CD4-positive, alpha-beta T cell (primary cell): ENCODE data around the gene PAN2. TPM values are rescaled to one million over a fixed set of nuclear protein-coding genes. Genes with fewer than 3 reads are reported as not detected.

Experiments
- ATAC-seq: fragments of 200-7000 bp; cut with Tn5 transposase; one replicate; pipeline ENCODE4 v1.10.0; 2022; ENCODE audit warnings: mild to moderate bottlenecking; ENCODE audit not compliant: poor library complexity
- CTCF ChIA-PET: fragments of 350-600 bp; sonication (Branson Sonifier 250); formaldehyde crosslinking; loops from one replicate; lab custom pipeline; 2021; ENCODE audit warnings: antibody characterized with exemption, inconsistent platforms; lab: Charles Lee
- POLR2A ChIA-PET: fragments of 350-600 bp; sonication (Branson Sonifier 250); formaldehyde crosslinking; loops from one replicate; lab custom pipeline; 2021; ENCODE audit warnings: antibody characterized with exemption, inconsistent platforms; lab: Charles Lee
- DNase-seq, 14 experiments: peaks; one replicate each; pipeline ENCODE4 v3.0.0-alpha.2; 2013 to 2020; ENCODE audit warnings: mixed read lengths in 2 of 14
- H3K27ac ChIP-seq, 2 donors: one replicate each; pipeline versions ENCODE4 v1.5.1 to v1.7.0; 2013; ENCODE audit warnings: low read length in 2 of 2, low read depth in 1 of 2, mild to moderate bottlenecking in 1 of 2
- H3K27me3 ChIP-seq, 2 experiments: 1 replicate in 1 of 2; 2 replicates in 1 of 2; pipeline versions ENCODE4 v1.6.1 to v1.7.0; 2013; ENCODE audit warnings: low read length in 2 of 2, control low read depth in 1 of 2, mild to moderate bottlenecking in 1 of 2, moderate library complexity in 1 of 2; ENCODE audit not compliant: insufficient read depth in 2 of 2, control insufficient read depth in 1 of 2
- H3K36me3 ChIP-seq: one replicate; pipeline ENCODE4 v1.6.1; 2013; ENCODE audit warnings: low read length, control low read depth; ENCODE audit not compliant: insufficient read depth
- H3K4me1 ChIP-seq: one replicate; pipeline ENCODE4 v1.6.1; 2013; ENCODE audit warnings: low read length, control low read depth; ENCODE audit not compliant: insufficient read depth
- H3K4me3 ChIP-seq: one replicate; pipeline ENCODE4 v1.5.1; 2013; ENCODE audit warnings: mild to moderate bottlenecking, low read length, moderate library complexity
- H3K9me3 ChIP-seq, 2 experiments: 1 replicate in 1 of 2; 2 replicates in 1 of 2; pipeline versions ENCODE4 v1.6.1 to v1.7.0; 2013; ENCODE audit warnings: low read length in 2 of 2, mild to moderate bottlenecking in 2 of 2, control low read depth in 1 of 2, moderate library complexity in 1 of 2; ENCODE audit not compliant: control insufficient read depth in 1 of 2, insufficient read depth in 1 of 2
- H3K27ac Mint-ChIP-seq: one replicate; pipeline ENCODE4 v1.8.0; 2020; ENCODE audit warnings: mixed read lengths
- H3K27me3 Mint-ChIP-seq: one replicate; pipeline ENCODE4 v1.8.0; 2021; ENCODE audit warnings: mixed read lengths
- H3K36me3 Mint-ChIP-seq: one replicate; pipeline ENCODE4 v1.8.0; 2021; ENCODE audit warnings: low read depth, mixed read lengths
- H3K4me1 Mint-ChIP-seq: one replicate; pipeline ENCODE4 v1.8.0; 2021; ENCODE audit warnings: low read depth, mixed read lengths
- H3K4me3 Mint-ChIP-seq: one replicate; pipeline ENCODE4 v1.8.0; 2020; ENCODE audit warnings: mild to moderate bottlenecking, mixed read lengths
- H3K9me3 Mint-ChIP-seq: one replicate; pipeline ENCODE4 v1.8.0; 2020; ENCODE audit warnings: mixed read lengths
- CTCF ChIP-seq: fragments of 200-600 bp; IDR thresholded peaks from one replicate; pipeline ENCODE4 v1.8.0; 2022; ENCODE audit warnings: antibody characterized with exemption, mild to moderate bottlenecking
- intact Hi-C, 2 experiments: fragments of 100-400 bp; cut with DNase I in 1 of 2; cut with micrococcal nuclease in 1 of 2; formaldehyde crosslinking; loops; one replicate each; pipeline versions ENCODE4 v1.15.1 to v1.9.0; 2023 to 2025; cut with DNase I, micrococcal nuclease
- total RNA-seq, 174 experiments: library from RNA in 2 of 174; stranded (reverse) in 2 of 174; gene quantifications; one replicate each; pipeline ENCODE4 v1.2.3 and lab custom pipeline; 2021 to 2026

The PAN2 gene
- total RNA-seq, 2 experiments from 2014 or later: 104 to 107 TPM

GRCh38 chr12:56311003-56311402, 22.8 kb downstream of the PAN2 start:
- no peaks in the 10 kb centered on the region for H3K9me3 Mint-ChIP-seq
- Histone ChIP-seq H3K27me3 (no peaks in the 10 kb centered on the region), H3K4me3 (no peak overlapping the region), H3K36me3 (peaks cover 32% of the 10 kb centered on the region), H3K4me1 (peaks cover 11% of the 10 kb centered on the region), H3K9me3 (no peaks in the 10 kb centered on the region), H3K27ac (no peak overlapping the region)
- H3K27me3 Mint-ChIP-seq: no peaks in the 10 kb centered on the region
- intact Hi-C loops: no loop called here
- no peak overlapping the region for H3K27ac Mint-ChIP-seq
- no peak for TF ChIP-seq CTCF
- CTCF ChIA-PET: no interaction called here
- peaks cover 57% of the 10 kb centered on the region for H3K36me3 Mint-ChIP-seq
- peaks cover 14% of the 10 kb centered on the region for H3K4me1 Mint-ChIP-seq
- no peak overlapping the region for H3K4me3 Mint-ChIP-seq
- ATAC-seq: no peak
- POLR2A ChIA-PET: interaction anchor here (1.5 kb wide), 1 partner anchor 28 kb away, joined by 5 read pairs; the partner anchor contains the start of gene IL23A
- no peak for DNase-seq

GRCh38 chr12:56308714-56309113, 25.1 kb downstream of the PAN2 start:
- DNase-seq (no peak), ATAC-seq (no peak)
- intact Hi-C loops: no loop called here
- no peaks in the 10 kb centered on the region for H3K27me3 ChIP-seq
- Mint-ChIP-seq H3K4me1 (no peaks in the 10 kb centered on the region), H3K36me3 (peaks cover 43% of the 10 kb centered on the region), H3K27me3 (no peaks in the 10 kb centered on the region), H3K4me3 (no peak overlapping the region), H3K9me3 (no peaks in the 10 kb centered on the region), H3K27ac (no peak overlapping the region)
- peaks cover 39% of the 10 kb centered on the region for H3K36me3 ChIP-seq
- CTCF ChIA-PET: no interaction called here
- H3K4me3 ChIP-seq: no peak overlapping the region
- no peak for TF ChIP-seq CTCF
- no peaks in the 10 kb centered on the region for H3K9me3 ChIP-seq
- POLR2A ChIA-PET: interaction anchor here (0.7 to 1.6 kb wide), 3 partner anchors 9 to 52 kb away, joined by 3 to 7 read pairs (median 3); partner anchors contain the start of gene CS
- no peaks in the 10 kb centered on the region for H3K4me1 ChIP-seq
- H3K27ac ChIP-seq: no peak overlapping the region

- Mint-ChIP-seq H3K27ac (no peak overlapping the region), H3K36me3 (peaks cover 45% of the 10 kb centered on the region), H3K4me3 (no peak overlapping the region), H3K9me3 (no peaks in the 10 kb centered on the region), H3K27me3 (no peaks in the 10 kb centered on the region), H3K4me1 (peaks cover 2% of the 10 kb centered on the region)
- ATAC-seq (no peak), DNase-seq (no peak)
- CTCF ChIA-PET: no interaction called here
- POLR2A ChIA-PET: no interaction called here
- TF ChIP-seq CTCF: no peak
- intact Hi-C loops: no loop called here
- Histone ChIP-seq H3K4me3 (no peak overlapping the region), H3K9me3 (no peaks in the 10 kb centered on the region), H3K27ac (no peak overlapping the region), H3K4me1 (no peaks in the 10 kb centered on the region), H3K27me3 (no peaks in the 10 kb centered on the region), H3K36me3 (peaks cover 39% of the 10 kb centered on the region)
These were observed 26.4 kb downstream of the PAN2 start for GRCh38 chr12:56307221-56307965.
